Bronchial epithelial cell (primary cell): ENCODE results near the gene ITGB3BP. TPM values are rescaled to one million over a fixed set of nuclear protein-coding genes. Genes with fewer than 3 reads are reported as not detected.

Experiments used
- DNase-seq: peaks from one replicate; pipeline ENCODE4 v3.0.0-alpha.2; 2010; ENCODE audit warnings: low read depth
- FAIRE-seq: peaks from 2 replicates; lab custom pipeline; 2011; peaks lifted over from hg19 to GRCh38; lab: Jason Lieb, UNC
- H3K27me3 ChIP-seq: 2 replicates; pipeline ENCODE4 v1.5.1; 2011; ENCODE audit warnings: low read length; ENCODE audit not compliant: control insufficient read depth, insufficient read depth
- H3K36me3 ChIP-seq: 2 replicates; pipeline ENCODE4 v1.5.1; 2011; ENCODE audit warnings: low read length; ENCODE audit not compliant: control insufficient read depth, insufficient read depth
- H3K4me3 ChIP-seq: 2 replicates; pipeline ENCODE4 v1.5.1; 2011; ENCODE audit warnings: mild to moderate bottlenecking, low read depth, low read length, control low read depth
- CTCF ChIP-seq: IDR thresholded peaks from 2 replicates; pipeline ENCODE4 v1.5.1; 2011; ENCODE audit warnings: mild to moderate bottlenecking, moderate library complexity, low read length, control low read depth, inconsistent platforms; ENCODE audit not compliant: insufficient read depth, severe bottlenecking
- total RNA-seq: library from RNA; depleted of rRNA; stranded (reverse); fragments of >200 nt; gene quantifications from 2 replicates; pipeline ENCODE4 v1.2.1, GENCODE V29; 2014

ITGB3BP gene
- total RNA-seq, 1 donor from 2014 or later: 7.4 TPM

DNA sequence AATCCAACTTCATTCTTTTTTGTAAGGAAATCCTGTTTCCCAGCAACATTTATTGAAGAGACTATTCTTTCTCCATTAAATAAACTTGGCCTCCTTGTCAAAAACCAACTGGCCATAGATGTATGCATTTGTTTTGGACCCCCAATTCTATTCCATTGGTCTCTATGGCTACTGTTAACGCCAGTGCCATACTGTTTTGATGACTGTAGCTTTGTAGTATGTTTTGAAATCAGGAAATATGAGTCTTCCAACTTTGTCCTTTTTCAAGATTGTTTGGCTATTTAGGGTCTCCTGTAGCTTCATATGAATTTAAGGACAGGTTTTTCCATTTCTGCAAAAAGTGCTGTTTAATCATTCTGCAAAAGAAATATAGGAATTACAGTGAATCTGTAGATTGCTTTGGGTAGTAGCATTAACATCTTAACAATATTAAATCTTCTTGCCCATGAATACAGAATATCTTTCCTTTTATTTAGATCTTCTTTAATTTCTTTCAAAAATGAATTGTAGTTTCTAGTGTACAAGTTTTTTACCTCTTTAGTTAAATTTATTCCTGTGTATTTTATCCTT, 61.3 kb downstream of the ITGB3BP start:
- FAIRE-seq (no peak), DNase-seq (no peak)
- no peaks in the 10 kb centered on the region for H3K36me3 ChIP-seq
- no peak overlapping the region for H3K4me3 ChIP-seq
- no peak for TF ChIP-seq CTCF
- H3K27me3 ChIP-seq: no peaks in the 10 kb centered on the region

DNA sequence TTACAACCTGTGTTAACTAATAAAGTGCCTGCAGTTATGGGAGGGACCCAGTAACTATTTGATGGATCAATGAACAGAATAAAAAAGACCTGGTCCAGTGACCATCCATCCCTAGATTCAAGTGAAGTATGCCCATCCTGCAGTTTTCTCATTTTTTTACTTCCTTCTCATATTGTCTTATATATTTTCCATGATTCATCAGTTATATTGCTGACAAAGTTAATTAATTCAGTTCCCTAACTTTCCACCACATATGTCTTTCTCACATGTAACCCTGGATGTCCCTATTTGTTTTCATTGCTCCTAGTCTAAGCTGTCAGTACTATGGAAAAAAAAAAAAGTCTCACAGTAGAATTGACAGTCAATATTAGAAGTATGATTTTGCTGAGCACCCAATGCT, 64.3 kb downstream of the ITGB3BP start:
- Histone ChIP-seq H3K27me3 (no peaks in the 10 kb centered on the region), H3K36me3 (no peaks in the 10 kb centered on the region), H3K4me3 (no peak overlapping the region)
- TF ChIP-seq CTCF: no peak
- FAIRE-seq: no peak
- DNase-seq: no peak

GRCh38 chr1:63454269-63454668, 68.8 kb downstream of the ITGB3BP start:
- no peak for TF ChIP-seq CTCF
- H3K36me3 ChIP-seq: no peaks in the 10 kb centered on the region
- FAIRE-seq (no peak), DNase-seq (peak; percentile 14)
- H3K4me3 ChIP-seq: no peak overlapping the region
- H3K27me3 ChIP-seq: no peaks in the 10 kb centered on the region

- Histone ChIP-seq H3K4me3 (no peak overlapping the region), H3K27me3 (no peaks in the 10 kb centered on the region), H3K36me3 (no peaks in the 10 kb centered on the region)
- no peak for TF ChIP-seq CTCF
- DNase-seq (no peak), FAIRE-seq (no peak)
Measured at GRCh38 chr1:63453232-63453631, 69.8 kb downstream of the ITGB3BP start.

DNA sequence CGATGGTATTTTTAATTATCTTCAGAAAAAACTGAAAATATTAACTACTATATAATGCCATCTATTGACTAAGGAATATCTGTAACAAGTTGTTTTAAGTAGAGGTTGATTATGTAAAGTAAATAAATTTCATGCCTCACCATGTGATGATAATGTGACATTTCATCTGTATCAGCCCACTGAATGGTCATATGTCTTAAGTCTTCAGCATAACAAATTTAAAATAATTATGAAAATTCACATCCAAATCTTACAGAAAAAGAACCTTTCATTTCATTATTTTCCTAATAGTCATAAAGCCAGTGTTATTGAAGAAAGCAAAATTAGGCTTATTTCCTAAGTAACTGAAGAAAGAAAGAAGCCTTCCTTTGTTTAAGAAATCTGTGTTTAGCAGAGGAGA, 72.6 kb downstream of the ITGB3BP start:
- DNase-seq (no peak), FAIRE-seq (no peak)
- H3K4me3 ChIP-seq: no peak overlapping the region
- H3K27me3 ChIP-seq: no peaks in the 10 kb centered on the region
- no peaks in the 10 kb centered on the region for H3K36me3 ChIP-seq
- no peak for TF ChIP-seq CTCF

- Histone ChIP-seq H3K36me3 (no peaks in the 10 kb centered on the region), H3K27me3 (no peaks in the 10 kb centered on the region), H3K4me3 (no peak overlapping the region)
- DNase-seq (no peak), FAIRE-seq (no peak)
- no peak for TF ChIP-seq CTCF
Measured at GRCh38 chr1:63448731-63449246, 74.2 kb downstream of the ITGB3BP start.
